ENCODE data around the gene MTHFD1L.

The MTHFD1L gene

GRCh38 chr6:150940941-150941340 is 75.4 kb downstream of the MTHFD1L start:
- DNase-seq (ENCODE audit: insufficient read length, low spot score) (no peak), FAIRE-seq (no peak)
- TF ChIP-seq SPI1 (IDR thresholded peaks at IDR 0.05; ENCODE audit: low read depth, low read length) (no peak), PAX5 (IDR thresholded peaks at IDR 0.05; ENCODE audit: insufficient read depth, low read length, severe bottlenecking) (no peak), POLR2A (IDR thresholded peaks at IDR 0.05; ENCODE audit: low read depth, low read length) (no peak), TAF1 (IDR thresholded peaks at IDR 0.05; ENCODE audit: low read depth, low read length) (no peak), POU2F2 (IDR thresholded peaks at IDR 0.05; ENCODE audit: low read depth, low read length) (no peak), POLR2AphosphoS5 (IDR thresholded peaks at IDR 0.05; ENCODE audit: low read depth, low read length) (no peak)

GRCh38 chr6:150949526-150949925 is 84.0 kb downstream of the MTHFD1L start:
- TF ChIP-seq POLR2A (IDR thresholded peaks at IDR 0.05; ENCODE audit: low read depth, low read length) (no peak), PAX5 (IDR thresholded peaks at IDR 0.05; ENCODE audit: insufficient read depth, low read length, severe bottlenecking) (no peak), POU2F2 (IDR thresholded peaks at IDR 0.05; ENCODE audit: low read depth, low read length) (no peak), TAF1 (IDR thresholded peaks at IDR 0.05; ENCODE audit: low read depth, low read length) (no peak), SPI1 (IDR thresholded peaks at IDR 0.05; ENCODE audit: low read depth, low read length) (no peak), POLR2AphosphoS5 (IDR thresholded peaks at IDR 0.05; ENCODE audit: low read depth, low read length) (no peak)
- DNase-seq (ENCODE audit: insufficient read length, low spot score) (no peak), FAIRE-seq (no peak)

- TF ChIP-seq SPI1 (IDR thresholded peaks at IDR 0.05; ENCODE audit: low read depth, low read length) (no peak), PAX5 (IDR thresholded peaks at IDR 0.05; ENCODE audit: insufficient read depth, low read length, severe bottlenecking) (no peak), POLR2AphosphoS5 (IDR thresholded peaks at IDR 0.05; ENCODE audit: low read depth, low read length) (no peak), POLR2A (IDR thresholded peaks at IDR 0.05; ENCODE audit: low read depth, low read length) (no peak), POU2F2 (IDR thresholded peaks at IDR 0.05; ENCODE audit: low read depth, low read length) (no peak), TAF1 (IDR thresholded peaks at IDR 0.05; ENCODE audit: low read depth, low read length) (no peak)
- DNase-seq (ENCODE audit: insufficient read length, low spot score) (no peak), FAIRE-seq (no peak)
These were observed 88.3 kb downstream of the MTHFD1L start for GRCh38 chr6:150953851-150954250.

- no peak for TF ChIP-seq PAX5 (IDR thresholded peaks at IDR 0.05; ENCODE audit: insufficient read depth, low read length, severe bottlenecking)
- TF ChIP-seq TAF1 (IDR thresholded peaks at IDR 0.05; ENCODE audit: low read depth, low read length), result no peak
- no peak for TF ChIP-seq POU2F2 (IDR thresholded peaks at IDR 0.05; ENCODE audit: low read depth, low read length)
- no peak for DNase-seq (ENCODE audit: insufficient read length, low spot score)
- no peak for FAIRE-seq
These were observed 93.7 kb downstream of the MTHFD1L start for GRCh38 chr6:150959166-150959565.

GRCh38 chr6:150962436-150962835 is 96.9 kb downstream of the MTHFD1L start:
- FAIRE-seq (no peak), DNase-seq (ENCODE audit: insufficient read length, low spot score) (no peak)
- TF ChIP-seq PAX5 (IDR thresholded peaks at IDR 0.05; ENCODE audit: insufficient read depth, low read length, severe bottlenecking) (no peak), POLR2AphosphoS5 (IDR thresholded peaks at IDR 0.05; ENCODE audit: low read depth, low read length) (no peak), POLR2A (IDR thresholded peaks at IDR 0.05; ENCODE audit: low read depth, low read length) (no peak), POU2F2 (IDR thresholded peaks at IDR 0.05; ENCODE audit: low read depth, low read length) (no peak), SPI1 (IDR thresholded peaks at IDR 0.05; ENCODE audit: low read depth, low read length) (no peak), TAF1 (IDR thresholded peaks at IDR 0.05; ENCODE audit: low read depth, low read length) (no peak)

GRCh38 chr6:150964765-150965164 is 99.3 kb downstream of the MTHFD1L start:
- TF ChIP-seq POLR2A (IDR thresholded peaks at IDR 0.05; ENCODE audit: low read depth, low read length) (no peak), SPI1 (IDR thresholded peaks at IDR 0.05; ENCODE audit: low read depth, low read length) (no peak), POLR2AphosphoS5 (IDR thresholded peaks at IDR 0.05; ENCODE audit: low read depth, low read length) (no peak), POU2F2 (IDR thresholded peaks at IDR 0.05; ENCODE audit: low read depth, low read length) (no peak), TAF1 (IDR thresholded peaks at IDR 0.05; ENCODE audit: low read depth, low read length) (no peak), PAX5 (IDR thresholded peaks at IDR 0.05; ENCODE audit: insufficient read depth, low read length, severe bottlenecking) (no peak)
- no peak for FAIRE-seq
- no peak for DNase-seq (ENCODE audit: insufficient read length, low spot score)

- TF ChIP-seq SPI1 (IDR thresholded peaks at IDR 0.05; ENCODE audit: low read depth, low read length) (no peak), POLR2AphosphoS5 (IDR thresholded peaks at IDR 0.05; ENCODE audit: low read depth, low read length) (no peak), POLR2A (IDR thresholded peaks at IDR 0.05; ENCODE audit: low read depth, low read length) (no peak), PAX5 (IDR thresholded peaks at IDR 0.05; ENCODE audit: insufficient read depth, low read length, severe bottlenecking) (no peak), POU2F2 (IDR thresholded peaks at IDR 0.05; ENCODE audit: low read depth, low read length) (no peak), TAF1 (IDR thresholded peaks at IDR 0.05; ENCODE audit: low read depth, low read length) (no peak)
- FAIRE-seq, result no peak
These were observed 101.3 kb downstream of the MTHFD1L start for GRCh38 chr6:150966786-150967185.

GRCh38 chr6:150967381-150967780 is 101.9 kb downstream of the MTHFD1L start:
- TF ChIP-seq TAF1 (IDR thresholded peaks at IDR 0.05; ENCODE audit: low read depth, low read length) (no peak), PAX5 (IDR thresholded peaks at IDR 0.05; ENCODE audit: insufficient read depth, low read length, severe bottlenecking) (no peak), POU2F2 (IDR thresholded peaks at IDR 0.05; ENCODE audit: low read depth, low read length) (no peak), POLR2A (IDR thresholded peaks at IDR 0.05; ENCODE audit: low read depth, low read length) (no peak), SPI1 (IDR thresholded peaks at IDR 0.05; ENCODE audit: low read depth, low read length) (no peak), POLR2AphosphoS5 (IDR thresholded peaks at IDR 0.05; ENCODE audit: low read depth, low read length) (no peak)
- DNase-seq (ENCODE audit: insufficient read length, low spot score), result no peak
- FAIRE-seq, result no peak

More at GRCh38 chr6:150966786-150967185, 101.3 kb downstream of the MTHFD1L start:
- no peak for DNase-seq (ENCODE audit: insufficient read length, low spot score)

GRCh38 chr6:150967910-150968309 is 102.4 kb downstream of the MTHFD1L start:
- FAIRE-seq, result no peak
- TF ChIP-seq POLR2AphosphoS5 (IDR thresholded peaks at IDR 0.05; ENCODE audit: low read depth, low read length), result no peak
- TF ChIP-seq PAX5 (IDR thresholded peaks at IDR 0.05; ENCODE audit: insufficient read depth, low read length, severe bottlenecking), result no peak
- no peak for TF ChIP-seq TAF1 (IDR thresholded peaks at IDR 0.05; ENCODE audit: low read depth, low read length)
- TF ChIP-seq POU2F2 (IDR thresholded peaks at IDR 0.05; ENCODE audit: low read depth, low read length), result no peak
- TF ChIP-seq POLR2A (IDR thresholded peaks at IDR 0.05; ENCODE audit: low read depth, low read length), result no peak

GRCh38 chr6:150969901-150970300 is 104.4 kb downstream of the MTHFD1L start:
- no peak for DNase-seq (ENCODE audit: insufficient read length, low spot score)
- FAIRE-seq, result no peak
- TF ChIP-seq POLR2A (IDR thresholded peaks at IDR 0.05; ENCODE audit: low read depth, low read length) (no peak), TAF1 (IDR thresholded peaks at IDR 0.05; ENCODE audit: low read depth, low read length) (no peak), POU2F2 (IDR thresholded peaks at IDR 0.05; ENCODE audit: low read depth, low read length) (no peak), PAX5 (IDR thresholded peaks at IDR 0.05; ENCODE audit: insufficient read depth, low read length, severe bottlenecking) (no peak), POLR2AphosphoS5 (IDR thresholded peaks at IDR 0.05; ENCODE audit: low read depth, low read length) (no peak), SPI1 (IDR thresholded peaks at IDR 0.05; ENCODE audit: low read depth, low read length) (no peak)

More at GRCh38 chr6:150967910-150968309, 102.4 kb downstream of the MTHFD1L start:
- DNase-seq (ENCODE audit: insufficient read length, low spot score), result no peak

Data from GM12891 (cell line).